Left lobe of liver (tissue), 2 donors: ENCODE data around the gene SLC35A3. TPM values are rescaled to one million over a fixed set of nuclear protein-coding genes. Genes with fewer than 3 reads are reported as not detected.

ENCODE experiments used
- ATAC-seq: fragments of 200-7000 bp; cut with Tn5 transposase; one replicate; pipeline ENCODE4 v1.9.1; 2020; ENCODE audit warnings: mild to moderate bottlenecking, moderate library complexity
- DNase-seq: peaks from one replicate; pipeline ENCODE4 v3.0.0-alpha.2; 2020; ENCODE audit warnings: low spot score
- total RNA-seq: library from RNA; stranded (reverse); gene quantifications from one replicate; pipeline ENCODE4 v1.2.1, GENCODE V29; 2021
- donor health status: DM: no; HTN: no; CAD: no; lungs with moderate emphysema.
- donor health status: DM: no; HTN: yes; CAD: no.

The SLC35A3 gene
- total RNA-seq, 1 donor from 2014 or later, result 26.3 TPM

DNA sequence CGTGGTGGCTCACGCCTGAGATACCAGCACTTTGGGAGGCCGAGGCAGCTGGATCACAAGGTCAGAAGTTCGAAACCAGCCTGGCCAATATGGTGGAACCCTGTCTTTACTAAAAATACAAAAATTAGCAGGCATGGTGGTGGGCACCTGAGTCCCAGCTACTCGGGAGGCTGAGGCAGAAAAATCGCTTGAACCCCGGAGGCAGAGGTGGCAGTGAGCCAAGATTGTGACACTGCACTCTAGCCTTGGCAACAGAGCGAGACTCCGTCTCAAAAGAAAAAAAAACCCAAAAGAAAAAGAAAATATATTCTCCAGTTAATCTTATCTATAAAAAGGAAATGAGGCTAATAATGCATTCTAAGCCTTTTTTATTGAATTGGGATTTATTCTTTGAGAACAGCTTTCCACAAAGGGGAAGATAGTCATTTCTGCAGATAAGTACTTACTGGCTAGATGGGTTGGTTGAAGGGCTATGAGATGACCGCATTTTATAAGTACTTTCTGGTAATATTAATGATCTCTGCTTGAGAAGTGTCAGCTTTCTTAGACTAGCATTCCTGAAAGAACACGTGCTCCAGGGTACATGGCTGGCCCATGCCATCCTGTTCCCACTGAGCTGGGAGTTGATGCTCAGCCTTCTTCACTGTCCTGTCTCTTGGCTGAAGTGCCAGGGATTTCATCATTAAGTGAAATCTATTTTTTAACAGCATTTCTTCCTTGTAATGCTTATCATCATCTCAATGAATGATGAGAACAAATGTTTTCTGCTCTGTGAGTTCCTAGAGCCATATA is 105.0 kb downstream of the SLC35A3 start:
- ATAC-seq (no peak), DNase-seq (no peak)

DNA sequence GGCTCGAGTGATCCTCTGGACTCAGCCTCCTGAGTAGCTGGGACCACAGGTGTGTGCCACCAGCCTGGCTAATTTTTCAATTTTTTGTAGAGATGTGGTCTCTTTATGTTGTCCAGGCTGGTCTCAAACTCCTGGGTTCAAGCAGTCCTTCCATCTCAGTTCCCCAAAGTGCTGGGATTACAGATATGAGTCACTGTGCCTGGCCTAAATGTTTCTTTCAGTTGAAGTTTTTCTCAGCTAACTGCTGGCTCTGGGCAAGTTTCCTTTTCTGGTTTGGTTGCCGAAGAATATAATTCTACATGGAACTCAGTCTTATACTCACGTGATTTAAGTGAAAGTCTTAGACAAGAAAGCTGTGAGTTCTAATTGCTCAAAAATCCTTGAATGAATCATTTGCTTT is 106.0 kb downstream of the SLC35A3 start:
- DNase-seq (no peak), ATAC-seq (no peak)

DNA sequence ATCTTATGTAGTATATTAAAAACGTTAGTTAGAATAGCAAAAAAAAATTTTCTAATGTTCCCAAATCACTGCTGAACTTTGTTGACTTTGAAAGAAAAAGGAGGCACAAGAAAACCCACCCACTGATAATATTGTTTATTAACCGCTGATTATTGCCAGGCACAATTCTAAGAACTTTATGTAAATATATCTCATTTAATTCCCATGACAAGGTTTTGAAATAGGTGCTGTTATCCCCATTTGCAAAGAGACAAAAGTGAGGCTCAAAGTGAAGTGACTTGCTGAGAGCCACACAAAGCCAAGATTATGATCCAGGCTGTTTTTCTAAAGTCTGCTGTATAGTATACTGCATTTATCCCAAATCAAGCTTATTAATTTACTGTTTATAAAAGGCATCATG is 106.5 kb downstream of the SLC35A3 start:
- ATAC-seq, result no peak
- no peak for DNase-seq

DNA sequence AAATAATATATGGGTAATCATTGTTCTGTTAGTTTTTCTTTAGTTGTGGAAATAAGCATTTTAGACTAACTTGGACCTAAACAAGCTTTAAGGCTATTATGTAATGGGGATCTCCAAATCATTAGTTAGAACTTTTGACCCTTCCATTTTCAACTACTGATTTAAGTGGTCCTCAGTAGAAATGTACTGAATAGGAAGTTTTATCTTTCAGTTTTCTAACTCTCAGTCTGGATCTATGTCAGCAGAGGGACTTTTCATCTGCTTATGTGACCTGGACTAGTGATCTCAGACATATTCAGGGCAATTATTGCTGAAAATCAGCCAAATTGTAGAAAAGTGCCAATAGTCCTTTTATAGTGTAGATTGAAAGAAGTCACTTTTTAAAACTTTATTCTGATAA is 106.9 kb downstream of the SLC35A3 start:
- DNase-seq (no peak), ATAC-seq (no peak)

DNA sequence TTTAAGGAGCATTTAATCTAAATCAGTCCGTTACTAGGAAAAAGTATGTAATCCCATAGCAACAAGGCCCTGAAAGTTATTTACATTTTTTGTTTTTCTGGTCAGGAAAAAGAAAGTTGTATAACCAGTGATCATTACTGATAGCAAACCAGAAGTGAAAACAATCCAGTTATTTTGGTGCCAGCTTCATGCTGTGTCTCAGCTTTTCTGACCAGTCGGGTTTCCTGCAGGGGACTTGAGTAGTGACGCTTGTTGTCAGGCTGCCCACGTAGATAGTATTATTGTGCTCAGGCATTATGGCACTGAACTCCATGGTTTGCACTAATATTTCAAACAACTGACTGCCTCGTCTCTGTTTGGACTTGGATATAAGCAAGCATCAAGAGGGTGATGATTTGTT is 107.7 kb downstream of the SLC35A3 start:
- no peak for DNase-seq
- ATAC-seq, result no peak

DNA sequence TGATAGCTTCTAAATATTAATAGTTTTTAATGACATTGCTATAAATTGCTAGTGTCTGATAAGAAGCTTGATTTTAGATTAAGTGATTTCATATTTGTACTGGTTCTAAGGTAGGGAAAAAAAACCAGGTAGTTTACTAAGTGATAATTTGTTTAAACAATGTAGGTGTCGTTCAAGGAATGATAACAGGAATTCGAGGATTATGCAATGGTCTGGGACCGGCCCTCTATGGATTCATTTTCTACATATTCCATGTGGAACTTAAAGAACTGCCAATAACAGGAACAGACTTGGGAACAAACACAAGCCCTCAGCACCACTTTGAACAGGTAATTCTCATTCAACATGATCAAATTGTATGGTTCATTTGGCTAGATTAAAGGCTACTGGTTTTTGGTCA is 110.5 kb downstream of the SLC35A3 start:
- DNase-seq (no peak), ATAC-seq (no peak)

Other genes with a start within 250 kb of the SLC35A3 start
- 31.8 TPM for gene FRRS1, start 203.4 kb upstream of the SLC35A3 start, total RNA-seq
- 43.1 TPM for gene AGL, start 119.6 kb upstream of the SLC35A3 start, total RNA-seq
- gene SASS6, start 162.9 kb downstream of the SLC35A3 start, total RNA-seq, result 0.88 TPM
- gene TRMT13, start 163.2 kb downstream of the SLC35A3 start, total RNA-seq, result 4.9 TPM
- 0.33 TPM for gene LRRC39, start 208.3 kb downstream of the SLC35A3 start, total RNA-seq